ENCODE data around the gene MYOM3. TPM values are rescaled to one million over a fixed set of nuclear protein-coding genes. Genes with fewer than 3 reads are reported as not detected.

Gene MYOM3
- total and polyA plus RNA-seq, 4 experiments from 2014 or later = not detected

GRCh38 chr1:24100945-24101737 lies 10.8 kb downstream of the MYOM3 start:
- no peaks in the 10 kb centered on the region for H3K36me3 Mint-ChIP-seq
- ChIA-PET CTCF (ENCODE audit: partially characterized antibody) (no interaction called here), POLR2A (ENCODE audit: partially characterized antibody) (no interaction called here)
- no peaks in the 10 kb centered on the region for H3K27me3 Mint-ChIP-seq
- H3K4me1 Mint-ChIP-seq = no peaks in the 10 kb centered on the region
- Histone ChIP-seq H3K27ac (ENCODE audit: low read depth, low read length) (no peak overlapping the region), H3K4me3 (ENCODE audit: low read length in 2 of 2) (no peak overlapping the region), H3K36me3 (ENCODE audit: insufficient read depth, low read length) (no peaks in the 10 kb centered on the region), H3K9me3 (ENCODE audit: control insufficient read depth in 1 of 2, low read length in 2 of 2) (no peaks in the 10 kb centered on the region), H3K4me1 (ENCODE audit: insufficient read depth, low read length) (no peaks in the 10 kb centered on the region), H3K27me3 (ENCODE audit: insufficient read depth, low read length) (no peaks in the 10 kb centered on the region)
- no peak overlapping the region for H3K27ac Mint-ChIP-seq
- no peaks in the 10 kb centered on the region for H3K9me3 Mint-ChIP-seq
- intact Hi-C loops (cut with micrococcal nuclease) = no loop called here
- H3K4me3 Mint-ChIP-seq = no peak overlapping the region
- no peak for DNase-seq

GRCh38 chr1:24098943-24099638 lies 12.8 kb downstream of the MYOM3 start:
- no peak for DNase-seq
- Histone ChIP-seq H3K4me1 (ENCODE audit: insufficient read depth, low read length) (no peaks in the 10 kb centered on the region), H3K9me3 (ENCODE audit: control insufficient read depth in 1 of 2, low read length in 2 of 2) (no peaks in the 10 kb centered on the region), H3K36me3 (ENCODE audit: insufficient read depth, low read length) (no peaks in the 10 kb centered on the region), H3K27ac (ENCODE audit: low read depth, low read length) (no peak overlapping the region), H3K27me3 (ENCODE audit: insufficient read depth, low read length) (no peaks in the 10 kb centered on the region), H3K4me3 (ENCODE audit: low read length in 2 of 2) (no peak overlapping the region)
- CTCF ChIA-PET (ENCODE audit: partially characterized antibody) = no interaction called here
- intact Hi-C loops (cut with micrococcal nuclease) = no loop called here
- Mint-ChIP-seq H3K36me3 (no peaks in the 10 kb centered on the region), H3K27ac (no peak overlapping the region), H3K27me3 (no peaks in the 10 kb centered on the region), H3K4me1 (no peaks in the 10 kb centered on the region), H3K4me3 (no peak overlapping the region), H3K9me3 (no peaks in the 10 kb centered on the region)
- POLR2A ChIA-PET (ENCODE audit: partially characterized antibody) = no interaction called here

- no peaks in the 10 kb centered on the region for H3K4me1 ChIP-seq (ENCODE audit: insufficient read depth, low read length)
- POLR2A ChIA-PET (ENCODE audit: partially characterized antibody) = no interaction called here
- H3K36me3 Mint-ChIP-seq = no peaks in the 10 kb centered on the region
- intact Hi-C loops (cut with micrococcal nuclease) = no loop called here
- no peaks in the 10 kb centered on the region for H3K27me3 Mint-ChIP-seq
- H3K36me3 ChIP-seq (ENCODE audit: insufficient read depth, low read length) = no peaks in the 10 kb centered on the region
- no peak overlapping the region for H3K27ac Mint-ChIP-seq
- no peak overlapping the region for H3K4me3 Mint-ChIP-seq
- no peaks in the 10 kb centered on the region for H3K4me1 Mint-ChIP-seq
- no peak overlapping the region for H3K27ac ChIP-seq (ENCODE audit: low read depth, low read length)
- CTCF ChIA-PET (ENCODE audit: partially characterized antibody) = no interaction called here
- H3K27me3 ChIP-seq (ENCODE audit: insufficient read depth, low read length) = no peaks in the 10 kb centered on the region
- no peak overlapping the region for H3K4me3 ChIP-seq (ENCODE audit: low read length in 2 of 2)
- no peaks in the 10 kb centered on the region for H3K9me3 Mint-ChIP-seq
- no peak for DNase-seq
- no peaks in the 10 kb centered on the region for H3K9me3 ChIP-seq (ENCODE audit: control insufficient read depth in 1 of 2, low read length in 2 of 2)
Measured at GRCh38 chr1:24098102-24098501, 13.8 kb downstream of the MYOM3 start.

GRCh38 chr1:24097663-24098062 lies 14.3 kb downstream of the MYOM3 start:
- ChIA-PET CTCF (ENCODE audit: partially characterized antibody) (no interaction called here), POLR2A (ENCODE audit: partially characterized antibody) (no interaction called here)
- no peaks in the 10 kb centered on the region for H3K27me3 Mint-ChIP-seq
- no peaks in the 10 kb centered on the region for H3K36me3 ChIP-seq (ENCODE audit: insufficient read depth, low read length)
- no peaks in the 10 kb centered on the region for H3K4me1 ChIP-seq (ENCODE audit: insufficient read depth, low read length)
- no peak overlapping the region for H3K4me3 ChIP-seq (ENCODE audit: low read length in 2 of 2)
- intact Hi-C loops (cut with micrococcal nuclease) = no loop called here
- H3K27ac ChIP-seq (ENCODE audit: low read depth, low read length) = no peak overlapping the region
- H3K4me1 Mint-ChIP-seq = no peaks in the 10 kb centered on the region
- no peak overlapping the region for H3K27ac Mint-ChIP-seq
- no peaks in the 10 kb centered on the region for H3K27me3 ChIP-seq (ENCODE audit: insufficient read depth, low read length)
- no peak overlapping the region for H3K4me3 Mint-ChIP-seq
- DNase-seq = no peak
- no peaks in the 10 kb centered on the region for H3K9me3 Mint-ChIP-seq
- H3K36me3 Mint-ChIP-seq = no peaks in the 10 kb centered on the region
- H3K9me3 ChIP-seq (ENCODE audit: control insufficient read depth in 1 of 2, low read length in 2 of 2) = no peaks in the 10 kb centered on the region

GRCh38 chr1:24096739-24097103 lies 15.2 kb downstream of the MYOM3 start:
- Mint-ChIP-seq H3K4me3 (no peak overlapping the region), H3K4me1 (no peaks in the 10 kb centered on the region), H3K36me3 (no peaks in the 10 kb centered on the region), H3K27ac (no peak overlapping the region), H3K27me3 (no peaks in the 10 kb centered on the region), H3K9me3 (no peaks in the 10 kb centered on the region)
- H3K4me1 ChIP-seq (ENCODE audit: insufficient read depth, low read length) = no peaks in the 10 kb centered on the region
- no peaks in the 10 kb centered on the region for H3K36me3 ChIP-seq (ENCODE audit: insufficient read depth, low read length)
- ChIA-PET POLR2A (ENCODE audit: partially characterized antibody) (no interaction called here), CTCF (ENCODE audit: partially characterized antibody) (no interaction called here)
- H3K4me3 ChIP-seq (ENCODE audit: low read length in 2 of 2) = no peak overlapping the region
- no peak for DNase-seq
- no peaks in the 10 kb centered on the region for H3K9me3 ChIP-seq (ENCODE audit: control insufficient read depth in 1 of 2, low read length in 2 of 2)
- intact Hi-C loops (cut with micrococcal nuclease) = no loop called here
- H3K27me3 ChIP-seq (ENCODE audit: insufficient read depth, low read length) = no peaks in the 10 kb centered on the region
- H3K27ac ChIP-seq (ENCODE audit: low read depth, low read length) = no peak overlapping the region

GRCh38 chr1:24096009-24096738 lies 15.8 kb downstream of the MYOM3 start:
- Mint-ChIP-seq H3K27ac (no peak overlapping the region), H3K36me3 (no peaks in the 10 kb centered on the region), H3K27me3 (no peaks in the 10 kb centered on the region), H3K4me1 (no peaks in the 10 kb centered on the region), H3K9me3 (no peaks in the 10 kb centered on the region), H3K4me3 (no peak overlapping the region)
- no peak overlapping the region for H3K4me3 ChIP-seq (ENCODE audit: low read length in 2 of 2)
- intact Hi-C loops (cut with micrococcal nuclease) = no loop called here
- no peak for DNase-seq
- ChIA-PET CTCF (ENCODE audit: partially characterized antibody) (no interaction called here), POLR2A (ENCODE audit: partially characterized antibody) (no interaction called here)
- no peaks in the 10 kb centered on the region for H3K4me1 ChIP-seq (ENCODE audit: insufficient read depth, low read length)
- no peaks in the 10 kb centered on the region for H3K9me3 ChIP-seq (ENCODE audit: control insufficient read depth in 1 of 2, low read length in 2 of 2)
- no peaks in the 10 kb centered on the region for H3K36me3 ChIP-seq (ENCODE audit: insufficient read depth, low read length)
- no peaks in the 10 kb centered on the region for H3K27me3 ChIP-seq (ENCODE audit: insufficient read depth, low read length)
- H3K27ac ChIP-seq (ENCODE audit: low read depth, low read length) = no peak overlapping the region

GRCh38 chr1:24095140-24095859 lies 16.6 kb downstream of the MYOM3 start:
- Histone ChIP-seq H3K4me1 (ENCODE audit: insufficient read depth, low read length) (no peaks in the 10 kb centered on the region), H3K4me3 (ENCODE audit: low read length in 2 of 2) (no peak overlapping the region), H3K36me3 (ENCODE audit: insufficient read depth, low read length) (no peaks in the 10 kb centered on the region), H3K27ac (ENCODE audit: low read depth, low read length) (no peak overlapping the region), H3K9me3 (ENCODE audit: control insufficient read depth in 1 of 2, low read length in 2 of 2) (no peaks in the 10 kb centered on the region), H3K27me3 (ENCODE audit: insufficient read depth, low read length) (no peaks in the 10 kb centered on the region)
- Mint-ChIP-seq H3K36me3 (no peaks in the 10 kb centered on the region), H3K4me1 (no peaks in the 10 kb centered on the region), H3K27ac (no peak overlapping the region), H3K4me3 (no peak overlapping the region), H3K9me3 (no peaks in the 10 kb centered on the region), H3K27me3 (no peaks in the 10 kb centered on the region)
- intact Hi-C loops (cut with micrococcal nuclease) = no loop called here
- ChIA-PET CTCF (ENCODE audit: partially characterized antibody) (no interaction called here), POLR2A (ENCODE audit: partially characterized antibody) (no interaction called here)
- DNase-seq = no peak

All from CD4-positive, alpha-beta memory T cell (primary cell).